GM15510 (cell line): ENCODE results near the gene PTPRB.

ENCODE experiments used
- POLR2A ChIP-seq: IDR thresholded peaks from 3 replicates; pipeline ENCODE4 v1.6.1; 2011; ENCODE audit warnings: borderline replicate concordance; ENCODE audit not compliant: insufficient read length; ENCODE audit errors: extremely low read depth

Gene PTPRB

GRCh38 chr12:70648191-70648590 lies 11.0 kb upstream of the PTPRB start:
- no peak for TF ChIP-seq POLR2A

- TF ChIP-seq POLR2A: no peak
These were observed 9.6 kb upstream of the PTPRB start for GRCh38 chr12:70646850-70647249.

- TF ChIP-seq POLR2A: no peak
These were observed 8.5 kb upstream of the PTPRB start for GRCh38 chr12:70645494-70646317.

GRCh38 chr12:70644861-70645260 lies 7.6 kb upstream of the PTPRB start:
- TF ChIP-seq POLR2A: no peak

- no peak for TF ChIP-seq POLR2A
These were observed 6.7 kb upstream of the PTPRB start for GRCh38 chr12:70643939-70644338.

- TF ChIP-seq POLR2A: no peak
These were observed 4.5 kb upstream of the PTPRB start for GRCh38 chr12:70641691-70642090.

GRCh38 chr12:70640901-70641300 lies 3.7 kb upstream of the PTPRB start:
- no peak for TF ChIP-seq POLR2A

- TF ChIP-seq POLR2A: no peak
These were observed 2.3 kb upstream of the PTPRB start for GRCh38 chr12:70639535-70639934.

GRCh38 chr12:70638639-70639360 lies 1.6 kb upstream of the PTPRB start:
- no peak for TF ChIP-seq POLR2A

GRCh38 chr12:70635755-70636154 lies 1.5 kb downstream of the PTPRB start:
- no peak for TF ChIP-seq POLR2A

- TF ChIP-seq POLR2A: no peak
These were observed 8.3 kb downstream of the PTPRB start for GRCh38 chr12:70628701-70629480.

GRCh38 chr12:70627677-70628076 lies 9.6 kb downstream of the PTPRB start:
- no peak for TF ChIP-seq POLR2A

- no peak for TF ChIP-seq POLR2A
These were observed 11.0 kb downstream of the PTPRB start for GRCh38 chr12:70626180-70626579.

- no peak for TF ChIP-seq POLR2A
These were observed 17.6 kb downstream of the PTPRB start for GRCh38 chr12:70619471-70620152.

- no peak for TF ChIP-seq POLR2A
These were observed 18.9 kb downstream of the PTPRB start for GRCh38 chr12:70618371-70618770.
